ENCODE data around the gene SDK1. TPM values are rescaled to one million over a fixed set of nuclear protein-coding genes. Genes with fewer than 3 reads are reported as not detected.

The SDK1 gene
- total and polyA plus RNA-seq, 2 of the 8 experiments (the other 6 are each of a cell fraction or from before 2014, with no cell fraction given), result 3.3 to 7.2 TPM

DNA sequence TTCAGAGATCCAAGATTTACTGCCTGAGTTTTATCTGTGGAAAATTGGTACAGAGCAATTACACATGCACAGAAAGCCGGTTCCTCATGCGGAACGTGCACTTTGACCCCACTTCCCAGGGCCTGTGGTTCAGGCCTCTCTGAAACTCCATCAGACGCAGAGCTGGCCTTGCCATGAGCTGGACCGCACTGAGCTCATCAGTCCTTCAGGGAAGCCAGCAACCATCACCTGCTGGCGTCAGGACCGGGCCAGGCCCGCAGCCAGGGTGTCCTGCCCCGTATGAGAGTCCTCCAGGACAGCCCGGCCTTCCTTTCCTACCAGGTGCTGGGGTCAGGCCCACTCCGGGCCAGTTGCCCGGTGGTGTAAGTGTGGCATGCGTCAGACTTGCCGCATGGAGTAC lies 934.5 kb downstream of the SDK1 start (continued):
- TF ChIP-seq JUND (IDR thresholded peaks at IDR 0.05; ENCODE audit: low read length) (no peak), KDM4A (IDR thresholded peaks at IDR 0.05; ENCODE audit: low read depth, low read length, severe bottlenecking) (no peak), JUN (IDR thresholded peaks at IDR 0.05; ENCODE audit: low read depth, low read length) (no peak)
